SHP77 (cell line): ENCODE data around the gene ZNF317.
A peak's percentile ranks its signal among the peaks of the same experiment; 100 is the strongest.

Experiments used
- DNase-seq, 2 experiments: peaks; one replicate each; lab custom pipeline; 2025; lab: John Stamatoyannopoulos, UW

ZNF317 gene

GRCh38 chr19:9140159-9140874 lies at the start of gene ZNF317:
Gene ZNF317 (plus strand): TSS chr19:9140397. CDS start chr19:9156017, 15,620 bp downstream.
- peak; percentile 90 to 93 for DNase-seq

DNA sequence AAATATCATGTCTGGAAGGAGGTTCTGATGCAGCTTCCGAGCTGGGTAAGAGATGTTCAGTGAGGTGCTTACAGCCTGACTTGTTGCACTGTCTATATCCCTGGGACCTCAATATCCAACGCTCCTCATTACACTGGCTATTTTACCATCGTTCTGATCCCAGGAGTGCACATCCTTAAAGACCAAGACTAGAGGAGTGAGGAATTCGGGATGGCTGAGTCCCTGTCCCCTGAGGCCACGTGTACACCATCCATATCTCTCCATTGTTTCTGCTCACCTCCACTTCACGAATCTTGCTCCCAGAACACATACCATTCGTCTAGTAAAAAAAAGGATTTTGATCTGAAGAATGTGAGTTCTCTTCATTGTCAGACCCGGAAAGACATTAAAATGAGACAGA lies 32.8 kb upstream of the ZNF317 start, which contains the start of gene OR7G2:
Gene OR7G2 (minus strand): TSS at position 101 of the 400 bp plus-strand sequence. CDS start 4,232 bp downstream, outside the sequence.
- DNase-seq, result no peak

DNA sequence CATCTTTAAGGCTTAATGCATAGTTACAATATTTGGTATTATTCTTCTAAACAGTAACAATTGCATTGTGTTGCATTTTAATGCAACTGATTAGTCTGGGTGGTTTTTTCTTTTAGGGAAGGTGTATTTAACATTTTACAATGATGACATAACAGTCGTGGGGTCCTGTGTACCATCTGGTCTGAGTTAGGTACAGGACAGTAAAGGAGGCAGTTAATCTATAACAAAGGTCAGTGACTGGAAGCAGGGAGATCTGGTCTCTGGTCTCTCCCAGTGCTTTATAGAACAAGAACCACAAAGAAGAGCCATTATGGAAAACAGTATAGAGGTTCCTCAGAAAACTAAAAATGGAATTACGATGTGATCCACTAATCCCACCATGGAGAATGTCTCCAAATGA lies 30.2 kb upstream of the ZNF317 start:
- no peak for DNase-seq

DNA sequence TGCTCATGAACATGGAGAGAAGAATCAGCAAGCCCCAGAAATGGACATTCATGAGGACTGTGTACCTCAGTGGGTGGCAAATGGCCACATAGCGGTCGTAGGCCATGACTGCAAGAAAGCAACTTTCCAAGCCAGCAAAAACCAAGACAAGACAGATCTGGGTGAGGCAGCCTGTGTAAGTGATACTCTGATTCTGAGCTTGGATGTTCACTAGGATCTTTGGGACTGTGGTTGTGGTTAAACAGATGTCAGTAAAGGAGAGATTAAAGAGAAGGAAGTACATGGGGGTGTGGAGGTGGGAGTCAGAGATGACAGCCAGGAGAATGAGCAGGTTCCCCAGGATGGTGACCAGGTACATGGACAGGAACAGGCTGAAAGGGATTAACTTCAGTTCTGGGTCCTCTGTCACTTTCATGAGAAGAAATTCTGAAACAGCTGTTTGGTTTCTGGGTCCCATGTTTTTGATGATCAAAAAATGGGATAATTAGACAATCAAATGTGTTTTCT lies 24.8 kb upstream of the ZNF317 start, which contains the start of gene OR7G1:
Gene OR7G1 (minus strand): TSS at position 457 of the 507 bp plus-strand sequence. CDS start 0 bp downstream, at position 457.
- no peak for DNase-seq

DNA sequence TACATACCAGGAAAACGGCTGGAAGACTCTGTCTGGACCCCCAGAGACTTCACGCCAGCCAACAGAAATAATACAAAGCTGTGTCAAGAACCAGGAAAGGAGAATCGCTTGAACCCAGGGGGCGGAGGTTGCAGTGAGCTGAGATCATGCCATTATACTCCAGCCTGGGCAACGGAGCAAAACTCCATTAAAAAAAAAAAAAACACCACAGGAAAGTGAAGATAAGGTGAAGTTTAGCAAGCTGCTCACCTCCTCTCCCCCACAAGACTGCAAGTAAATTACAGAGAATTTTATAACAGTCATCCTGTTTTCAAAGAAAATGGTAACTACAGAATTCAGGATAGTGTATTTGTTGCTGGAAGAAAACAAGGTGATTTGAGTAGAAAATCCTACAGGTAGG lies 23.6 kb upstream of the ZNF317 start:
- no peak for DNase-seq

DNA sequence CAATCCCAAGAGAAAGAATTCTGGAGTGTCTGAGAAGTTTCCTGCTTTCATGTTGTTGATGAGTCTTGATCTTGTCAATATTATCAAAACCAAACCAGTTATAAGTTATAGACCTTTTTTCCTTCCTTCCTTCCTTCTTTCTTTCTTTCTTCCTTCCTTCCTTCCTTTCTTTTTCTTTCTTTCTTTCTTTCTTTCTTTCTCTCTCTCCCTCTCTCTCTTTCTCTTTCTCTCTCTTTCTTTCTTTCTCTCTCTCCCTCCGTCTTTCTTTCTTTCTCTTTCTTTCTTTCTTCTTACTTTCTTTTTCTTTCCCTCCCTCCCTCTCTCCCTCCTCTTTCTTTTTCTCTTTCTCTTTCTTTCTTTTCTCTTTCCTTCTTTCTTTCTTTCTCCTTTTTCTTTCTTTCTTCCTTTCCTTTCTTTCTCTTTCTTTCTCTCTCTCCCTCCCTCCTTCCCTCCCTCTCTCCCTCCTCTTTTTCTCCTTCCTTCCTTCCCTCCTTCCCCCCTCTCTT lies 13.2 kb upstream of the ZNF317 start, which contains the start of gene OR7G3:
Gene OR7G3 (minus strand): TSS at position 51 of the 506 bp plus-strand sequence. CDS start 0 bp downstream, at position 51.
- DNase-seq, result no peak

DNA sequence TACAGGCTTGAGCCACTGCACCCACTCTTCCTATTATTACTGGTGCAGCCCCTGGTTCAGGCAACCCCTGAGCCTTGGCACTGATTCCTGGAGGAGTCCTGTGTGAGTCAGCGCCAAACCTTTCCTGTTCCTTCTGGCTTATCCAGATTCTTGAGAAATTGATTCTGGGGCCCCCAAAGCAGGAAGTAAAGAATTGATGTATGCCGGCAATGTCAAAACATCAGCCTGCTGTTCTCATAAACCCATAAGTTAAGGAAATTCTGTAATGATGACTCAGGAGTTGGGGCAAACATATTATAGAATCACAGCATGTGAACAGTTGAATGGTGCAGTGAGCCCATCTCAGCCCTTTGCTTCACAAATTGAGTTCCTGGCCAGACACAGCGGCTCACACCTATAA lies 12.0 kb upstream of the ZNF317 start:
- no peak for DNase-seq

- DNase-seq, result no peak
These were observed 9.2 kb upstream of the ZNF317 start for GRCh38 chr19:9130965-9131364.

- DNase-seq, result no peak
These were observed 7.8 kb upstream of the ZNF317 start for GRCh38 chr19:9132422-9132821.

DNA sequence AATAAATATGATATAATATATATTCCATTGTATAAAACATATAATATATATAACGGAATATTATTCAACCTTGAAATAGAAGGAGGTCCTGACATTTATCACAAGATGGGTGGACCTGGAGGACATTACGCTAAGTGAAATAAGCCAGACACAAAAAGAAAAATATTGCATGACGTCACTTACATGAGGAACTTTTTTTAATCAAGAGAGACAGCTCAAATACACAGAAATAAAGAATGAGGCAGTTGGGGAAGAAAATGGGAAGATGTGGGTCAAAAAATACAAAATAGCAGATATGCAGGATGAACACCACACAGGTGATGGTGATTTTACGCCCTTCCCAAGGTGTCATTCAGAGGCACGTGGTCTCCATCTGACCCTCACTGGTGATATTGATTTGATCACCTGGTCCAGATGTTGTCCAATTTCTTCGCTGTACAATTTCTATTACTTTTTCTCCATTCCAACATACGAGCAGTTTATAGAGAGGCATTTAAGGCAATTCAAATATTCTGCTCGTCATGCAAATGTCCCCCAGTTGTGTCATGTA lies 513 bp upstream of the ZNF317 start:
- DNase-seq, result peak in 1 of 2 experiments; percentile 6

DNA sequence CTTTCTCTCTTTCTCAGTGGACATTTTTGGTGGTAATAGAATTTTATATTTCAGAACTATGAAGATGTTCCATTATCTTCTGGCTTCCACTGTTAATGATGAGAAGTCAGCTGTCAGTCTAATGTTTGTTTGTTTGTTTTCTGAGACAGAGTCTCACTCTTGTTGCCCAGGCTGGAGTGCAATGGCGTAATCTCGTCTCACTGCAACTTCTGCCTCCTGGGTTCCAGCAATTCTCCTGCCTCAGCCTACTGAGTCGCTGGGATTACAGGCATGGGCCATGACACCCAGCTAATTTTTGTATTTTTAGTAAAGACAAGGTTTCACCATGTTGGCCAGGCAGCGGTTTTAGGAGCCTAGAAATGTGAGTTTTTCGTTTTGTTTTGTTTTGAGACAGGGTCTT lies 4.7 kb downstream of the ZNF317 start:
- DNase-seq, result no peak

- DNase-seq, result no peak
These were observed 6.7 kb downstream of the ZNF317 start for GRCh38 chr19:9146882-9147281.

DNA sequence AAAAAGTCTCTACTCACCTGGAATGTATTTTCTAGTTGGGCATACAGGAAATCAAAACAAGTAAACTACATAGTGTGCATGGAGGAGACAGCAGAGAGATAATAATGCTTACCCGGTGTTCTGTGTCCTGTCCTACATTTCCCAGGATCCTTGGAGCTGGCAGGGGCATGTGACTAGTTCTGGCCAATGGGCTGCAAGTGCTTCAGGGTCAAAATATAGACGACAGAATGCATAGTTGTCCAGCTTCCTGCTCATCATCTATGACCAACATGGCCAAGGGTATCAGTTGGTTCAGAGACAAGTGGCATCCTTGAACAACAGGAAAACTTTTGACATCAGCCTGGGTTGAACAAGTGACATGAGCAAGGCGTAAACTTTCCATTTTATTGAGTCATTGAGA lies 8.5 kb downstream of the ZNF317 start:
- no peak for DNase-seq

GRCh38 chr19:9149997-9150396 lies 9.8 kb downstream of the ZNF317 start:
- DNase-seq, result no peak

GRCh38 chr19:9150650-9151049 lies 10.5 kb downstream of the ZNF317 start:
- no peak for DNase-seq

DNA sequence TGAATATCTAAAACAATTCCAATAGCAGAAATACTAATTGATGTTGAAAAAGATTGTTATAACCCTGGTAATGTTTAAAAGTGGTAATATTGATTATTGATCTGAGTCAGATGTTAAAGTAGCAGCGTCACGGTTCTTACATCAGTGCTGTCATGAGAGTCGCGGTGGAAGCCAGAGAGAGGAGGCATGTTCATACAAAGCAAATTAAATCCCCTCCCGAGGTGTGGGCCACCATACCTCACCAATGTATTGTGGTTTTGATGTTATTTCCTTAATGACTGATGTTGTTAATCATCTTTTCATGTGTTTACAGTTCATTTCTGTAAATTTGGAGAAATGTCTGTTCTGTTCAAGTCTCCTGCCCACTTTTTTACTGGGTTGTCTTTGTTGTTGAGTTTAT lies 11.2 kb downstream of the ZNF317 start:
- DNase-seq, result no peak

DNA sequence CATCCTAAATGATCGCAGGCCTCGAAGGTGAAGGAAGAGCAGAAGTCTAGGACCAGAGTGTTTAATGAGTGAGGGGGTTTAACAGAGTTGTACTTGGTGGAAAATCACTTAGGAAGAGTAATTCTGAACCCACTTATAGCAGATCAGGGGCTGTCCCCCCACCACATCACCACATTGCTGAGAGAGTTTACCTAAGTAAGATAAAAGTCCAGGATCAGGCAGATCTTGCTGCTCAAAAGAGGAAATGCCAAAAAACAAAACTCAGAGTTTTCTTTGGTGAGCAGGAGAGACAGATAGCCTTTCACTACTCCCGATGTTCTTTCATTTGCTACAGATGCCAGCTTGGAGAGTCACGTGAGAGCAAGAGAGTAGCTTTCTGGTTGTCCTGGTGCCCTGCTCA lies 15.4 kb downstream of the ZNF317 start:
- DNase-seq, result no peak

DNA sequence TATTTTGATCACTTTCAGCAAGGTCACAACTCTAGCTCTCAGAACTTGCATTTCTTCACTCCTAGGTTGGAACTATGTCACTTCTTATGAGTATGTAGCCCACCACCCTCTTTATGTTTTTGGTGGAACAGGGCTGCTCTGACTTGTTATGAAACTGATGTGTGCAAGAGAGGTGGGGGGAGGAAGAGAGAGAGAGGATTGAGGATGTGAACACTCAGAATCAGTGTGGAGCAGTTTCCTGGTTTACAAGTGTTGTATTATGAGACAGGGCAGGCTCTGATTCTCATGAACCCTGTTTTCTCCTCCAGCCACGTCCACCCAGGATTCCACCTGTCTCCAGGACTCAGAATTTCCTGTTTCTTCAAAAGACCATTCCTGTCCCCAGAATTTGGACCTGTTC lies 16.1 kb downstream of the ZNF317 start:
- no peak for DNase-seq

DNA sequence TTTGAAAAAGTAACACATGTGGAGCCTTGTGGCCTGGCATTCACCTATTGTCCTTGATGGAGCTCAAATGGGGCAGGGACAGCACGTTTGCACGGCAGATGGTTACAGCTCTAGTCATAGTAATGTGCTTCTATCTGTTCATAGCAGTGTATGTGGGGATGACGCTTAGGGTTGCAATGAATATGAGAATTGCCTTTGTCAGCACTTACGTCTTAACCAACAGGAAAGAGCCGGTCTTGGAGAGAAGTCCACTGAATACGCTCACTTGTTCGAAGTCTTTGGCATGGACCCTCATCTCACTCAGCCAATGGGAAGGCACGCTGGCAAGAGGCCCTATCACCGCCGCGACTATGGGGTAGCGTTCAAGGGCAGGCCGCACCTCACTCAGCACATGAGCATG lies 19.7 kb downstream of the ZNF317 start:
- DNase-seq, result no peak

DNA sequence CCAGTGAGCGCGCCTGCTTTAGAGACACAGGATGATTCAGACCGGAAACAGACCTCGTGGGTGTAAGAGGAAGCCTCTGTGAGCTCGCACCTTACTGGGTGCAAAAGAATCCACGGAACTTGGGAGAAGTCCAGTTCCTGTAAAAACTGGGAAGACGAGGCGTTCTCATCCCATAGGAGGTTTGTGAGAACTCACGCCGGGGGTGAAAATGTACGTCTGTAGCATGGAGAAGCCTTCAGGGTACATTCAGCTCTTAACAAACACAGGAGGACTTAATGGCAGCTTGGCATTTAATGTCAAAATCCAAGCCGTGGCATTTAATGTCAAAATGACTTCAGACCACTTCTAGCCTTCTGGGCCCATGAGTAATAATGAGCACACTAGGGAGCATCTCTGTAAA lies 21.2 kb downstream of the ZNF317 start:
- no peak for DNase-seq

DNA sequence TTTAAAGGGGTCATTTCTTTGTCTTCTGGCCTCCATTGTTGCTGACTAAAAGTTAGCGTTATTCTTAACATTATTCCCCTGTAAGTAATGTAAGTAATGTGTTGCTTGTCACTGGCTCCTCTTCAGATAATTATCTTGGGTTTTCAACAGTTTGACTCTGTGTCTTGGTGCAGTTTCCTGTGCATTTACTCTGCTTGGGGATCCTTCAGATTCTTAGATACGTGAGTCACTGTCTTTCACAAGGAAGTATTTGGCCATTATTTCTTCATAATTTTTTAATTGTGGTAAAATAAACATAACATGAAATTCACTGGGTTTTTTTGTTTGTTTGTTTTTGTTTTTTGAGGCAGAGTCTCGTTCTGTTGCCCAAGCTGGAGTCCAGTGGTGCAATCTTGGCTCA lies 25.1 kb downstream of the ZNF317 start:
- no peak for DNase-seq

- DNase-seq, result no peak
These were observed 26.6 kb downstream of the ZNF317 start for GRCh38 chr19:9166846-9167245.

DNA sequence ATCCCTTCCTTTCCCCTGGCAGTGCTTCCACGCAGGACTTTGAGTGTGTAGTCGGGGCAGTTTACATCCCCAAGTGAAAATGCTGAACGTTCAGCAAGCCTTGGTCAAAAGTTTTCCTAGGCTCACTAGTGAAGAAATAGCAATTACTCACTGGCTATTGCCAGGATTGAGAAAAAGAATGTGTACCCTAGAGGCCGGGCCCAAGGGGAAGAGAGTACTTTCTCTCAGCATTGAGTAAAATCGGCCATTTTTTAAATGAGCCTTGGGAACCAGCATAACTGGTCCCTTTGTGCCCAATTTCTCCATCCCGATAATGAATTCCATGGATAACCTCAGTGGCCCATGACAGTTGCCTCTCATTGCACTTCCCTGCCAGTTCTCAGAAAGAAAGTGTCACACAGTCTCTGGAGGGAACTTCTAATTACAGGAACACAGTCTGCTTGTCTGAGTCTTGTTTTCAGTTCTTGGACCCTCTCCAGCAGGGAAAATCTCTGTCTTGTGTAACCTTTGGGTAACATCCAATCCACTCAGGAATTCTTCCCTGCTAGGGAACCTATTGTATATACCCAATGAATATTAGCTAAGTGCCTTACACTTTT lies 31.3 kb downstream of the ZNF317 start:
- no peak for DNase-seq
